Astrocyte of the spinal cord (primary cell): ENCODE data around the gene HACD1.

Source experiments
- DNase-seq: peaks from one replicate; pipeline ENCODE4 v3.0.0; 2011; ENCODE audit warnings: low read depth, low spot score
- H3K4me3 ChIP-seq: 2 replicates; pipeline ENCODE4 v1.5.1; 2011; ENCODE audit warnings: low read depth, mild to moderate bottlenecking, low read length, moderate library complexity
- in situ Hi-C: cut with HindIII; loops from 2 replicates; pipeline ENCODE4 v1.10.0; 2017; ENCODE audit warnings: low sequenced_read_pairs
- TF ChIP-seq, protein P1 (sequence below): IDR thresholded peaks from 2 replicates; pipeline ENCODE4 v1.5.1; 2012; ENCODE audit warnings: low read depth, mild to moderate bottlenecking, low read length, inconsistent platforms

HACD1 gene

DNA sequence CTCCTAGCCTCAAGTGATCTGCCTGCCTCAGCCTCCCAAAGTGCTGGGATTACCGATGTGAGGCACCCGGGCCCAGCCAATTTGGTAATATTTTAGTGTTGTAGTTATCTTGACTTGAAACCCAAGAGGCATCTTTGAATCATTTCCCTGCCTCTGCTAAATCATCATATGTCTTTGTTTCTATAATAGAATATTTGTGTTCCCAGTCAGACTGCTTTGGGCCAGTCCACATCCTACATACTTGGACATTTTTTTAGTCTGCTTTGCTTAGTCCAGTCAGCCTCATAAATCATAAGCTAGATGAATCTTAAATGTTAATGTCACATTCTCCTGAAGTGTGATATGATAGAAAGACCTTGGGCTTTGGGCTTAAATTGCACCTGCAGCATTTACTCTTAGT is 32.7 kb upstream of the HACD1 start:
- DNase-seq: no peak
- in situ Hi-C loops: no loop called here
- TF ChIP-seq, protein P1, sequence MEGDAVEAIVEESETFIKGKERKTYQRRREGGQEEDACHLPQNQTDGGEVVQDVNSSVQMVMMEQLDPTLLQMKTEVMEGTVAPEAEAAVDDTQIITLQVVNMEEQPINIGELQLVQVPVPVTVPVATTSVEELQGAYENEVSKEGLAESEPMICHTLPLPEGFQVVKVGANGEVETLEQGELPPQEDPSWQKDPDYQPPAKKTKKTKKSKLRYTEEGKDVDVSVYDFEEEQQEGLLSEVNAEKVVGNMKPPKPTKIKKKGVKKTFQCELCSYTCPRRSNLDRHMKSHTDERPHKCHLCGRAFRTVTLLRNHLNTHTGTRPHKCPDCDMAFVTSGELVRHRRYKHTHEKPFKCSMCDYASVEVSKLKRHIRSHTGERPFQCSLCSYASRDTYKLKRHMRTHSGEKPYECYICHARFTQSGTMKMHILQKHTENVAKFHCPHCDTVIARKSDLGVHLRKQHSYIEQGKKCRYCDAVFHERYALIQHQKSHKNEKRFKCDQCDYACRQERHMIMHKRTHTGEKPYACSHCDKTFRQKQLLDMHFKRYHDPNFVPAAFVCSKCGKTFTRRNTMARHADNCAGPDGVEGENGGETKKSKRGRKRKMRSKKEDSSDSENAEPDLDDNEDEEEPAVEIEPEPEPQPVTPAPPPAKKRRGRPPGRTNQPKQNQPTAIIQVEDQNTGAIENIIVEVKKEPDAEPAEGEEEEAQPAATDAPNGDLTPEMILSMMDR: no peak

DNA sequence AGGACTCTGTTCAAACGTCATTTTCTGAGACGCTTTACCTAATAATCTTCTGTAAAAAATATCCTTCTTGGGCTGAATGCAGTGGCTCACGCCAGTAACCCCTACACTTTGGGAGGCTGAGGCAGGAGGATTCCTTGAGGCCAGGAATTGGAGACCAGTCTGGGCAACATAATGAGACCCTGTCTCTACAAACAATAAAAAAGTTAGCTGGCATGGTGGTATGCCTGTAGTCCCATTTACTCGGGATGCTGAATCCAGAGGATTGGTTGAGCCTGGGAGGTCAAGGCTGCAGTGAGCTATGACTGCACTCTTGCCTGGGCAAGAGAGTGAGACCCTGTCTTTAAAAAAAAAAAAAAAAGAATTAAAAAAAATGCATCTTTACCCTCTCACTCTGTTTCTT is 31.9 kb upstream of the HACD1 start:
- TF ChIP-seq, protein P1: no peak
- H3K4me3 ChIP-seq: no peak overlapping the region
- in situ Hi-C loops: no loop called here
- no peak for DNase-seq

More for the DNA sequence above, 32.7 kb upstream of the HACD1 start:
- H3K4me3 ChIP-seq: no peak overlapping the region

DNA sequence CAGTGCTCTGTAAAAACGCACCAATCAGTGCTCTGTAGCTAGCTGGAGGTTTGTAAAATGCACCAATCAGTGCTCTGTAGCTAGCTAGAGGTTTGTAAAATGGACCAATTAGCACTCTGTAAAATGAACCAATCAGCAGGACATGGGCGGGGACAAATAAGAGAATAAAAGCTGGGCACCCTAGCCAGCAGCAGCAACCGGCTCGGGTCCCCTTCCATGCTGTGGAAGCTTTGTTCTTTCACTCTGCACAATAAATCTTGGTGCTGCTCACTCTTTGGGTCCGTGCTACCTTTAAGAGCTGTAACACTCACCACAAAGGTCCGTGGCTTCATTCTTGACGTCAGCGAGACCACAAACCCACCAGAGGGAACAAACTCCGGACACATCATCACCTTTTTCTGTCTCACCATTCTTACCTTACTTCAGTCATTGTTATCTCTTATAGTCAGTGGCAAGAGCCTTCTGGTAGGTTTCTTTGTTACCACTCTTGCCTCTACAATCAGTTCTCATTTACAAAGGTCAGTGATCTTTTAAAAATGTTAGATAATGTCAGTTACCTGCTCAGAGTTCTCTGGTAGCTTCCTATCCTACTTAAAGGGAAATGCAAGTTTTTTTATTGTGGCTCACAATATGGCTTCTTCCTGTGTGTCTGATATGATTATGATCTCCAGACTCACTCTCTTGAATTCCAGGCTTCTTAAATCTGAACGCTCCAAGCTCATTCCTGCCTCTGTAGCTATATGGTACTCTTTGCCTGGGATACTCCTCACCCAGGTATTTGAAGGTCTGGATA is 31.3 kb upstream of the HACD1 start:
- H3K4me3 ChIP-seq: no peak overlapping the region
- TF ChIP-seq, protein P1: no peak
- in situ Hi-C loops: no loop called here
- no peak for DNase-seq

DNA sequence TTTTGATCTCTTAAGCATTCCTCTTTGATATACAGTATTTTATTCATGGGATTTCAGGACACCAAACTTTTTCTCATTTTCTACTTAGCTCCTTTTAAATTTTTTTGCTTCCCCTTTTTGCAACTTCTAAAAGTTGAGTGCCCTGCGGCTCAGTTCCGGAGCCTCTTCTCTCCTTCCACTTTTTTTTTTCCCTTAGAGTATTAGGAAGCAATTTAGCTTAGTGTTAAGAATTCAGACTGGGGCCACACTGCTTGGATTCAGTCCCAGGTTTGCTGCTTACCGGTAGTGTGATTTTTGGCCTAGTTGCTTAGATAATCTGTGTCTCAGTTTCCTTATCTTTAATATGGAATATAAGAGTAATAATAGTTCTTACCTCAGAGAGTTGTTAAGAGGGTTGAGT is 30.2 kb upstream of the HACD1 start:
- in situ Hi-C loops: no loop called here
- no peak for DNase-seq
- no peak overlapping the region for H3K4me3 ChIP-seq
- TF ChIP-seq, protein P1: no peak

DNA sequence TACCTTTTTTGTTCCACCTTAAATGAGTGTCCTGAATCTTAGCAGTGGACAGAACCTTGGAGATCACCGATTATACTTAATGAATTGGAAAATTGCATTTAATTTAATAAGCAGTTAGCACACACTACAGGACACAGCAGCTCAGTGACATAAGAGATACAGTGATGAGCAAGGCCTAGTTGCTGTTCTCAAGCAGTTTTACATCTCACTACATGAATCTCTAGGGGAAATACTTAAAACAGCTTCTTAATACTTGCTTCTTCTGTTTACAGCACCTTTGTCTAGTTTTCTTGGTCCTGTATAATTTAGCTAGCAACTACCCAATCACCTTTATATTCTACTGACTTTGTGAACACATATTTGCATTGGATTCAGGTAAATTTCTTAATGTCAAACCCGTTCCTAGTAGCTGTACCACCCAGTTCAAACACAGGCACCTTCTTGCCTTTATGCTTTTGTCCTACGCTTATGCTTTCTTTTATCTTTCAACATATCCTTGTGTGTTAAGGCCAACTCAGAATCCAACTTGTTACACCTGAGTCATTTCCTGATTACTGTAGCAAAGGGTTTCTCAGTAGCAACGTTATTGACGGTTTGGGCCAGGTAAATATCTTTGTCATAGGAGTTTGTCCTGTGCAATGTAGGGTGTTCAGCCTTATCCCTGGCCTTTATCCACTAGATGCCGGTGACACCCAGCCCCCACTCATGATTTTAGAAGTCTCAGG is 28.6 kb upstream of the HACD1 start:
- DNase-seq: no peak
- TF ChIP-seq, protein P1: no peak
- in situ Hi-C loops: no loop called here
- peak overlapping the region; percentile 69 for H3K4me3 ChIP-seq

DNA sequence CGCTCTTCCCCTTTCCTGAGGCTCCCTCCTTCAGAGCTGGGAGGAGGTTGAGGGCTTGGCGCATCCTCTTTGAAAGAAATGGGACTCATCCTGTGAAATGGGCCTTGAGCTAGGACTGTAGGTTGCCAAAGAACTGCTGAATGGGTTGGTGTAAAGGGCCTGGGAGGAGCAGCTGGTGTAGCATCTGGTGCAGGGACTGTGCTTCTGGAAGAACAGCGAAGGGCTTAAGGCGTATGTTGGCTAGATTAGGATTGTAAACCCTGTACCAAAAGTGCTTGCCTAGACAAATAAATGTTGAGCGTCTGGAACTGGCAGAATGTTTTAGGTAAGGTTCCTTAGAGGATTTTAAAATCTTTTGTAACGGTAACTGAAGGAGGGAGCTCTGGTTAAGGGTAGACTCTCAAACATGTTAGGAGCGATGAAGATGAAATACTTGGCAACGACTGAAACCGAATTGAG is 27.3 kb upstream of the HACD1 start:
- TF ChIP-seq, protein P1: no peak
- peak; percentile 51 for DNase-seq
- in situ Hi-C loops: no loop called here
- H3K4me3 ChIP-seq: peak overlapping the region; percentile 69
